Natural killer cell (primary cell): ENCODE measurements around the gene EMX1. TPM values are rescaled to one million over a fixed set of nuclear protein-coding genes. Genes with fewer than 3 reads are reported as not detected.

Experiments
- ATAC-seq, 3 donors: fragments of 150-1000 bp in 2 of 3; fragments of 200-7000 bp in 1 of 3; cut with Tn5 transposase; 1 replicate in 1 of 3; 2 replicates in 2 of 3; pipeline ENCODE4 v1.10.0; 2021; ENCODE audit warnings: mild to moderate bottlenecking in 2 of 3, moderate library complexity in 2 of 3
- DNase-seq, 2 donors: peaks; one replicate each; pipeline versions ENCODE4 v3.0.0 to v3.0.0-alpha.2; 2013 to 2021; ENCODE audit warnings: mixed read lengths in 1 of 2
- H3K27ac ChIP-seq: one replicate; pipeline ENCODE4 v1.5.1; 2013; ENCODE audit warnings: mild to moderate bottlenecking, low read length
- H3K27me3 ChIP-seq: one replicate; pipeline ENCODE4 v1.6.1; 2013; ENCODE audit warnings: low read length; ENCODE audit not compliant: control insufficient read depth, insufficient read depth
- H3K36me3 ChIP-seq: one replicate; pipeline ENCODE4 v1.6.1; 2013; ENCODE audit warnings: low read length; ENCODE audit not compliant: control insufficient read depth, insufficient read depth
- H3K4me1 ChIP-seq: one replicate; pipeline ENCODE4 v1.6.1; 2013; ENCODE audit warnings: low read length; ENCODE audit not compliant: control insufficient read depth, insufficient read depth
- H3K4me3 ChIP-seq: one replicate; pipeline ENCODE4 v1.5.1; 2013; ENCODE audit warnings: low read length
- H3K9me3 ChIP-seq: one replicate; pipeline ENCODE4 v1.6.1; 2013; ENCODE audit warnings: low read length; ENCODE audit not compliant: control insufficient read depth, insufficient read depth
- H3K27ac Mint-ChIP-seq, 2 donors: one replicate each; pipeline ENCODE4 v1.8.0; 2022; ENCODE audit warnings: mild to moderate bottlenecking in 2 of 2, mixed read lengths in 2 of 2, moderate library complexity in 1 of 2
- H3K27me3 Mint-ChIP-seq, 2 donors: one replicate each; pipeline ENCODE4 v1.8.0; 2022; ENCODE audit warnings: low read depth in 2 of 2, mixed read lengths in 2 of 2
- H3K36me3 Mint-ChIP-seq: one replicate; pipeline ENCODE4 v1.8.0; 2022; ENCODE audit warnings: mixed read lengths
- H3K4me1 Mint-ChIP-seq, 2 donors: one replicate each; pipeline ENCODE4 v1.8.0; 2022; ENCODE audit warnings: mixed read lengths in 2 of 2
- H3K4me3 Mint-ChIP-seq: one replicate; pipeline ENCODE4 v1.8.0; 2022; ENCODE audit warnings: mild to moderate bottlenecking, moderate library complexity, mixed read lengths
- H3K9me3 Mint-ChIP-seq, 2 donors: one replicate each; pipeline ENCODE4 v1.8.0; 2022; ENCODE audit warnings: mixed read lengths in 2 of 2
- CTCF ChIP-seq: fragments of 200-600 bp; IDR thresholded peaks from one replicate; pipeline ENCODE4 v1.8.0; 2022; ENCODE audit warnings: antibody characterized with exemption
- WGBS: methylation state at CpG from one replicate; pipeline ENCODE4 v1.1.7; 2013; ENCODE audit warnings: missing lambda C conversion rate; ENCODE audit not compliant: insufficient coverage; 5-methylcytosine and 5-hydroxymethylcytosine counted together
- intact Hi-C: fragments of 100-400 bp; cut with micrococcal nuclease; formaldehyde crosslinking; loops from one replicate; pipeline ENCODE4 v1.14.2; 2022
- total RNA-seq, 4 donors: library from RNA; stranded (reverse); fragments of 120-200 nt in 1 of 4; gene quantifications; one replicate each; pipeline versions ENCODE4 v1.2.3 to v1.2.4, GENCODE V29; 2013 to 2022

The EMX1 gene
- total RNA-seq, 3 donors from 2014 or later (not counting 1 experiment from before 2014, with no cell fraction given) = not detected

- H3K4me1 Mint-ChIP-seq = peaks cover 5 to 12% of the 10 kb centered on the region in 2 donors
- no peaks in the 10 kb centered on the region for H3K9me3 Mint-ChIP-seq
- intact Hi-C loops = no loop called here
- H3K4me3 Mint-ChIP-seq = no peak overlapping the region
- H3K4me1 ChIP-seq = peaks cover 14% of the 10 kb centered on the region
- H3K9me3 ChIP-seq = no peaks in the 10 kb centered on the region
- DNase-seq = peak in 1 of 2 donors; percentile 32
- no peak for ATAC-seq
- no peaks in the 10 kb centered on the region for H3K36me3 ChIP-seq
- no peak for TF ChIP-seq CTCF
- no peaks in the 10 kb centered on the region for H3K36me3 Mint-ChIP-seq
- peaks cover 40 to 53% of the 10 kb centered on the region in 2 donors for H3K27me3 Mint-ChIP-seq
- WGBS = 16% methylated on average over 4 of the region's 4 CpGs
- H3K4me3 ChIP-seq = no peak overlapping the region
- peaks cover 2% of the 10 kb centered on the region for H3K27me3 ChIP-seq
- no peak overlapping the region for H3K27ac ChIP-seq
- no peak overlapping the region for H3K27ac Mint-ChIP-seq
Observed at GRCh38 chr2:72883356-72883962, 33.9 kb upstream of the EMX1 start.

- Histone ChIP-seq H3K4me1 (peaks cover 15% of the 10 kb centered on the region), H3K27ac (no peak overlapping the region), H3K36me3 (no peaks in the 10 kb centered on the region), H3K27me3 (peaks cover 2% of the 10 kb centered on the region), H3K4me3 (no peak overlapping the region), H3K9me3 (no peaks in the 10 kb centered on the region)
- 61% methylated on average over 7 of the region's 7 CpGs for WGBS
- Mint-ChIP-seq H3K27me3 (peaks cover 48% of the 10 kb centered on the region in 2 donors), H3K4me1 (peaks cover 5 to 12% of the 10 kb centered on the region in 2 donors), H3K9me3 (no peaks in the 10 kb centered on the region), H3K27ac (no peak overlapping the region), H3K36me3 (no peaks in the 10 kb centered on the region), H3K4me3 (peak overlapping the region; percentile 79)
- TF ChIP-seq CTCF = no peak
- intact Hi-C loops = no loop called here
- ATAC-seq (no peak), DNase-seq (no peak)
Observed at GRCh38 chr2:72886505-72887031, 30.8 kb upstream of the EMX1 start.

GRCh38 chr2:72887032-72887739 lies 30.1 kb upstream of the EMX1 start, which contains the start of gene SPR:
TSS of gene SPR (plus strand) at chr2:72887408. CDS start at chr2:72887433, 25 bp downstream.
- Mint-ChIP-seq H3K27ac (no peak within 1 kb of the TSS), H3K27me3 (peaks cover 42% of the 10 kb centered on the region in 2 donors), H3K9me3 (no peaks in the 10 kb centered on the region), H3K4me1 (peaks cover 5 to 12% of the 10 kb centered on the region in 2 donors), H3K4me3 (peak within 1 kb of the TSS; percentile 80), H3K36me3 (no peaks in the 10 kb centered on the region)
- intact Hi-C loops = no loop called here
- ATAC-seq (peak; percentile 82 to 94 (median 92)), DNase-seq (peak; percentile 40 to 64)
- TF ChIP-seq CTCF = no peak
- WGBS = 1% methylated on average over 76 of the region's 76 CpGs
- Histone ChIP-seq H3K9me3 (no peaks in the 10 kb centered on the region), H3K36me3 (no peaks in the 10 kb centered on the region), H3K4me3 (peak within 1 kb of the TSS; percentile 34), H3K27me3 (peaks cover 2% of the 10 kb centered on the region), H3K4me1 (peaks cover 15% of the 10 kb centered on the region), H3K27ac (no peak within 1 kb of the TSS)
